Astrocyte of the hippocampus (primary cell): ENCODE measurements around the gene MEOX1.

Source experiments
- DNase-seq: peaks from one replicate; pipeline ENCODE4 v3.0.0; 2011; ENCODE audit warnings: low read depth, low spot score

The MEOX1 gene

GRCh38 chr17:43680461-43680860, 18.7 kb upstream of the MEOX1 start:
- DNase-seq: no peak

GRCh38 chr17:43679911-43680310, 18.2 kb upstream of the MEOX1 start:
- no peak for DNase-seq

GRCh38 chr17:43679401-43679800, 17.7 kb upstream of the MEOX1 start:
- no peak for DNase-seq

- DNase-seq: peak; percentile 72
These were observed 14.7 kb upstream of the MEOX1 start for GRCh38 chr17:43676471-43676870.

GRCh38 chr17:43674394-43674793, 12.7 kb upstream of the MEOX1 start:
- no peak for DNase-seq

- DNase-seq: peak; percentile 83
These were observed 12.0 kb upstream of the MEOX1 start for GRCh38 chr17:43673516-43674323.

GRCh38 chr17:43671755-43672519, 10.2 kb upstream of the MEOX1 start:
- no peak for DNase-seq

GRCh38 chr17:43671031-43671692, 9.4 kb upstream of the MEOX1 start:
- peak; percentile 58 for DNase-seq

GRCh38 chr17:43670645-43671030, 8.9 kb upstream of the MEOX1 start:
- no peak for DNase-seq

- peak; percentile 56 for DNase-seq
These were observed 8.4 kb upstream of the MEOX1 start for GRCh38 chr17:43669971-43670644.

- no peak for DNase-seq
These were observed 6.2 kb upstream of the MEOX1 start for GRCh38 chr17:43667947-43668348.

- DNase-seq: no peak
These were observed 5.8 kb upstream of the MEOX1 start for GRCh38 chr17:43667506-43667905.

GRCh38 chr17:43665937-43666236, 4.2 kb upstream of the MEOX1 start:
- no peak for DNase-seq

GRCh38 chr17:43665084-43665936, 3.6 kb upstream of the MEOX1 start:
- no peak for DNase-seq

GRCh38 chr17:43664096-43664495, 2.4 kb upstream of the MEOX1 start:
- DNase-seq: no peak

- no peak for DNase-seq
These were observed 1.7 kb upstream of the MEOX1 start for GRCh38 chr17:43663383-43663782.

GRCh38 chr17:43662413-43663141, 855 bp upstream of the MEOX1 start:
- DNase-seq: no peak

GRCh38 chr17:43660816-43661493, 767 bp downstream of the MEOX1 start:
- DNase-seq: no peak

- no peak for DNase-seq
These were observed 1.7 kb downstream of the MEOX1 start for GRCh38 chr17:43659823-43660617.
